K562 (cell line): ENCODE measurements around the gene GPR176.

Source experiments
- CEBPB ChIP-seq: fragments of 450-650 bp; IDR thresholded peaks from 2 replicates; pipeline ENCODE4 v1.6.1; 2016; ENCODE audit warnings: missing genetic modification characterization, missing compliant biosample characterization
- POLR2A ChIP-seq: fragments of 450-650 bp; conservative IDR thresholded peaks from 2 replicates; pipeline ENCODE4 v1.6.1; 2016
- ZNF780A ChIP-seq: fragments of 250-450 bp; sonication (Bioruptor Pico); IDR thresholded peaks from 2 replicates; pipeline ENCODE4 v1.5.0; 2021; ENCODE audit warnings: mild to moderate bottlenecking

GRCh38 chr15:39850436-39850835, 69.6 kb downstream of the GPR176 start:
- TF ChIP-seq ZNF780A (CRISPR knock-in tag) (no peak), POLR2A (no peak), CEBPB (tag) (no peak)
